Measurements from ENCODE around the gene DERL2. TPM values are rescaled to one million over a fixed set of nuclear protein-coding genes. Genes with fewer than 3 reads are reported as not detected.

Gene DERL2
- polyA plus RNA-seq (2012; ENCODE audit: missing spikeins) = 42.1 TPM

DNA sequence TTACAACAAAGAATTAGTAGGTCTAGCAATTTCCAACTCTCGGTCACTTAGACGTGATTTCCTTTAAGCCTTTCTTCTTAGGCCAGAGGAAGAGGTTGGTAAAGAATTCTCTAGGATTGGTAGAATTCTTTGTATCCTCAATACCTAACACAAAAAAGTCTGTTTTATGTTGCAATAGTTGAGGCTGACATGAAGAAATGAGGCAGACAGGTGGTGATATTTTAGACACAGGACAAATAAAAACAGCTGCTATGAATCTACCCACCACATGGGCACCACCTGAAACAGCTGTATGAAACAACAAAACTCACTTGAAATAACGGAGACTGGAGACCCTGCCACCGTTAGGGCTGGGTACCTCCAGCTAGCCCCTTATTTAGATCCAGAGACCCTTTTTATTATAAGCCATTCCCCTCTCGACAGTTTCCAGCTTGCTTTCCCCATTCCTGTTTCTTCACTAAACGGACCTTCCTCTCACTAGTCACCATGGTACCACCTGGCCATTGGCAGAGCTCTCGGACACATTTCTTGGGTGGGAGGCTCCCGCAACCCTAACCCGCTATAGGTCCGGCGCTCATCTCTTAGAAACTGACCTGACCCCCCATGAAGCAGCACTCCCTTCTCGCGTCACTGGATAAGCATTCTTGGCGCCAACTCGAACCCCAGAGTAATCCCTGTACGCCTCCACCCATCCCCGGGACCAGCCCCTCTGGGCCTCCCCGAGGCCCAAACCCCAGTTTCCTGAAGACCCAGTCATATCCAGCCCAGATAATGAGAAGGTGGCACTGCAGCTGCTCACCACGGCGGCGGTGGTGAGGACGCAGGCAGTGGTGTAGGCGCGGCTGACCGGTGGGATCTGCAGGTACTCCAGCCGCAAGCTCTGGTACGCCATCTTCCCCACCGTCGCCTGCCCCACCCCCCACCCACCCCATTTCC is at the start of gene DERL2:
TSS of gene DERL2 (minus strand) at position 909 of the 936 bp plus-strand sequence. CDS start at position 892, 17 bp downstream.
- FAIRE-seq (peak; percentile 21), DNase-seq (ENCODE audit: insufficient read length) (no peak)
- peak; percentile 68 for TF ChIP-seq POLR2A (IDR thresholded peaks at IDR 0.05; ENCODE audit: low read depth, low read length)
- TF ChIP-seq TAF1 (IDR thresholded peaks at IDR 0.05; ENCODE audit: borderline replicate concordance, low read depth, low read length) = peak; percentile 73
- TF ChIP-seq POLR2AphosphoS5 (IDR thresholded peaks at IDR 0.05; ENCODE audit: low read depth, low read length) = no peak; the same call in 1 of the 2 replicates

DNA sequence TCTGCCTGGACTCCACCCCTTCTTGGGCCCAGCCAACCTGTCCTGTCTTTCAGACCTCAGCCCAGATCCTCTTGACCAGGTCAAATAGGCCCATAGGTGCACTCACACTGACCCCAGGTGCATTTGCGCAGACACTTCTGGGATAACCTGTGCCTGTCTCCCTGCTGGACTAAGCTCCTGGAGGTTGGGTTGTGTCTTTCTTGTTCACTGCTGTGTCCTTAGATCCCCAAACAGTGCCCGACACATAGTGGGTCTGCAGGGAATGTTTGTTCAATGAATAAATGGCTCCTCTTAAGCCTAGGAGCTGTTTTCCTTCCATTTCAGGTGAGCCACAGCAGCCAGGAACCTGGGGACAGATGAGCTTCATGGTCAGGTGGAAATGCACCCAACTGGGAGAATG is 49.5 kb upstream of the DERL2 start:
- DNase-seq (ENCODE audit: insufficient read length) (no peak), FAIRE-seq (no peak)
- no peak for TF ChIP-seq TAF1 (IDR thresholded peaks at IDR 0.05; ENCODE audit: borderline replicate concordance, low read depth, low read length)

DNA sequence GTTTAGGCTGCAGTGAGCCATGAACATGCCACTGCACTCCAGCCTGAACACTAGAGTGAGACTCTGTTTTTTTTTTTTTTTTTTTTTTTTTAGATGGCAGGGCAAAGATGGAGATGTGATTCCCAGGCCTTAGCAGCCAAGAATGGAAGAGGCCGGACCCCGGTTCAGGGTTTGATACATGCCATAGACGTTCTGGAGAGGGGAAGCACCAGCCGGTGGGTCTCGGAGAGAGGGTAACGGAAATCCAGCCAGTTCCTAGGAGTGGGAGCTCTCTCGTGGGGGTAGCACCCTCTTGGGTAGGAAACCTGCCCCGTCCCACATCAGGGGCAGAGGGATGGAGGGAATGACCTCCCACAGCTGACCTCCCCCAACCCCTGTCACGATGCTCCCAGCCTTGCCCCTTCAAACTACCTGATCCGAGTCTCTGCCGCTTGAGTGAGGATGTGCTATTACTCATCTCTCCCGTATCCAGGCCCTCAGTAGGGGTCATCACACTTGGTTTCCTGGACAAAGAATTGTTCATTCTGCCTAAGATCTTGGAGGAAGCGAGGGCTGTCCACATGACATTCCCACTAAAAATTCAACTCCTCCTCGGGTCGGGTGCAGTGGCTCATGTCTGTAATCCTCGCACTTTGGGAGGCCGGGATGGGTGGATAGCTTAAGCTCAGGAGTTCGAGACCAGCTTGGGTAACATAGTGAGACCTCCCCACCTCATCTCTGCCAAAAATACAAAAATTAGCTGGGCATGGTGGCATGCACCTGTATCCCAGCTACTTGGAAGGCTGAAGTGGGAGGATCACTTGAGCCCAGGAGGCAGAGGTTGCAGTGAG is 47.7 kb upstream of the DERL2 start:
- FAIRE-seq (no peak), DNase-seq (ENCODE audit: insufficient read length) (no peak)
- TF ChIP-seq TAF1 (IDR thresholded peaks at IDR 0.05; ENCODE audit: borderline replicate concordance, low read depth, low read length) = no peak
- TF ChIP-seq POLR2AphosphoS5 (IDR thresholded peaks at IDR 0.05; ENCODE audit: low read depth, low read length) = no peak
- no peak for TF ChIP-seq POLR2A (IDR thresholded peaks at IDR 0.05; ENCODE audit: low read depth, low read length)

DNA sequence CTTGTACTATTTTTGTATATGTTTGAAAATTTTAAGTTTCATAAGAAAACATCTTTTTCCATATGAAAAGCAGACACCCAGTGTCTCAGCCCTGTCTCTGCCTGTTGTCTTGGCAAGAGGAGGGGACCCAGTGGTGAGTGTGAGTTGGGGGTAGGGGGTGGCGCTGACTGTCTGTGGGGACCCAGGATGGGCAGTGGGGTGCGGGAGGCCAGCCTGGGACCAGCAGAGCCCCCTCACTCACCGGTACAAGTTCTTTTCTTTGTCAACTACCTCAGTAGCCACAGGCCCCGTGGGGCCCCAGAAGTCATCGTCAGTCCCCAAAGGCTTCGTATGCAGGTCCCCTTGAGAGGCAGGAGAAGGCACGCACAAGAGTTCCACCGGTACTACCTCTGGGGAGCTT is 46.6 kb upstream of the DERL2 start:
- no peak for DNase-seq (ENCODE audit: insufficient read length)
- TF ChIP-seq TAF1 (IDR thresholded peaks at IDR 0.05; ENCODE audit: borderline replicate concordance, low read depth, low read length) = no peak
- no peak for TF ChIP-seq POLR2AphosphoS5 (IDR thresholded peaks at IDR 0.05; ENCODE audit: low read depth, low read length)
- TF ChIP-seq POLR2A (IDR thresholded peaks at IDR 0.05; ENCODE audit: low read depth, low read length) = no peak
- no peak for FAIRE-seq

DNA sequence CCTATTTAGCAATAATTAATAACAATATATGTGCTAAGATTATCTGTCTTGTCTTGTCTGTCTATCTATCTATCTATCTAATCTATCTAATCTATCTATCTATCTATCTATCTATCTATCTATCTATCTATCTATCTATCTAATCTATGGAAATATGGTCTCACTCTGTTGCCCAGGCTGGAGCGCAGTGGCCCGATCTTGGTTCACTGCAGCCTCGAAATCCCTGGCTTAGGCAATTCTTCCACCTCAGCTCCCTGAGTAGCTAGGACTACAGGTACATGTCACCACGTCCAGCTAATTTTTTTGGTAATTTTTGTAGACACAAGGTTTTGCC is 45.1 kb upstream of the DERL2 start:
- FAIRE-seq (no peak), DNase-seq (ENCODE audit: insufficient read length) (no peak)
- TF ChIP-seq POLR2AphosphoS5 (IDR thresholded peaks at IDR 0.05; ENCODE audit: low read depth, low read length) (no peak), TAF1 (IDR thresholded peaks at IDR 0.05; ENCODE audit: borderline replicate concordance, low read depth, low read length) (no peak), POLR2A (IDR thresholded peaks at IDR 0.05; ENCODE audit: low read depth, low read length) (no peak)

DNA sequence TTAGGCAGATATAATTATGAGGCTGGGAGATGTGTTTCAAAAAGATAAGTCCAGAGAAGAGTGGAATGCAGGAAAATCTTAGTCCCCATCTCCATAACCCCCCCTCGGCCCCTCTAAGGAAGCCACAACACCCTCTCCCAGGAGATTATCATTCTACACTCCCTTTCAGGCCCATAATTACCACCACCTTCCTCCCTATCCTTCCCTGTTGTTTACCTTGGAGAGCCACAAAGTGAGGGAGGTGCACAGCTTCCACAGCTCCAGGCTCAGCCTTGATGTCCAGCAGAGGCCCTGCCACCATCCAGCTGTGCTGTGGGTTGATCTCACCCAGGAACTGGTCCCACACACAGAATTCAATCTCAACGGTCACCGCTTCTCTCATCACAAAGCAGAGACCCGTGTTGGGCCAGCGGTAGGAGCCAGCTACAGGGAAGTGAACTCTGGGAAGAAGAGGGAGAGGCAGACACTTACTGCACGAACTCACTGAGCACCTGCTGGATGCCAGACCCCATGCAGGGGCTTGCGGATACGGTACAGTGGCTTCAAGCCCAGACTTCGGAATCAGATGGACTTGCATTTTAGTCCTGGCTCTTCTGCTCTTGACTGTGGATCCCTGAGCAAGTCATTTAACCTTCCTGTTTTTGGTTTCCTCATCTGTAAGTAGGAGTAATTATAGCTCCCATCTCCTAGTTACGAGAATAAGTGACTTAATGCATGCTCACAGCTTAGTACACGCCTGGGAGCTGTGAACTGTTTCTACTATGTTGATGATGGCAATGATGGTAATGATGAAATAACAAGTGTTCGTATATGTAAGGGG is 44.5 kb upstream of the DERL2 start:
- FAIRE-seq = no peak
- no peak for DNase-seq (ENCODE audit: insufficient read length)
- TF ChIP-seq TAF1 (IDR thresholded peaks at IDR 0.05; ENCODE audit: borderline replicate concordance, low read depth, low read length) (no peak), POLR2A (IDR thresholded peaks at IDR 0.05; ENCODE audit: low read depth, low read length) (no peak), POLR2AphosphoS5 (IDR thresholded peaks at IDR 0.05; ENCODE audit: low read depth, low read length) (no peak)

DNA sequence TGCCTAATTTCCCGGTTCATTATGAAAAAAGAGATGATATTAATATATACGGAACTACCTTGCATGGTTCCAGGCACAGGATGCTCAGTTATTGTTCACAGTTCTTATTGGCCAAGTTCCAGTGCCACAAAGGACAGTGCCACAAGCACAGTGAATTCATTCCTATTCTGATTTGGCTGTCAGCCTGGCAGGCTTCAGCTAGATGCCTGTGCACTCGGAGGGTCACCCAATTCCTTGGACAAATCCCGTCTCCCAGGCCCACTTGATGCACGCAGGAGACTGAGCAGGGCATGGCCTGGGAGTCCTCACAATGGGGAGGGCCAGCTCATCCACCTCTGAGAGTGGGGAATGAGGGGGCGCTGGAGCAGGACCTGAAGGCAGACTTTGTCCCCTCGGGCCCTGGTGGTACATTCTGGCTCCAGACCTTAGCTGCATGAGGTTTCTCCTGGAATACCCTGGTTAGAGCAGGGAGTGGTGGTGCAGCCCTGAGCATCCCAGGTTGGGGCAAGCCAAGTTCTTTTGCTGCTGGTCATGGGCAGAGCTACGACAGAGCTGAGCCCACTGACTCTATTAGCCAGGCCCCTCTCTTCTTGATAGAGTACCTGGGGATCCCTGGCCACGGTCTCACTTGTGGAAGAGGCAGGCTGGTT is 41.7 kb upstream of the DERL2 start:
- no peak for TF ChIP-seq POLR2AphosphoS5 (IDR thresholded peaks at IDR 0.05; ENCODE audit: low read depth, low read length)
- TF ChIP-seq POLR2A (IDR thresholded peaks at IDR 0.05; ENCODE audit: low read depth, low read length) = no peak
- no peak for TF ChIP-seq TAF1 (IDR thresholded peaks at IDR 0.05; ENCODE audit: borderline replicate concordance, low read depth, low read length)
- DNase-seq (ENCODE audit: insufficient read length) = no peak

DNA sequence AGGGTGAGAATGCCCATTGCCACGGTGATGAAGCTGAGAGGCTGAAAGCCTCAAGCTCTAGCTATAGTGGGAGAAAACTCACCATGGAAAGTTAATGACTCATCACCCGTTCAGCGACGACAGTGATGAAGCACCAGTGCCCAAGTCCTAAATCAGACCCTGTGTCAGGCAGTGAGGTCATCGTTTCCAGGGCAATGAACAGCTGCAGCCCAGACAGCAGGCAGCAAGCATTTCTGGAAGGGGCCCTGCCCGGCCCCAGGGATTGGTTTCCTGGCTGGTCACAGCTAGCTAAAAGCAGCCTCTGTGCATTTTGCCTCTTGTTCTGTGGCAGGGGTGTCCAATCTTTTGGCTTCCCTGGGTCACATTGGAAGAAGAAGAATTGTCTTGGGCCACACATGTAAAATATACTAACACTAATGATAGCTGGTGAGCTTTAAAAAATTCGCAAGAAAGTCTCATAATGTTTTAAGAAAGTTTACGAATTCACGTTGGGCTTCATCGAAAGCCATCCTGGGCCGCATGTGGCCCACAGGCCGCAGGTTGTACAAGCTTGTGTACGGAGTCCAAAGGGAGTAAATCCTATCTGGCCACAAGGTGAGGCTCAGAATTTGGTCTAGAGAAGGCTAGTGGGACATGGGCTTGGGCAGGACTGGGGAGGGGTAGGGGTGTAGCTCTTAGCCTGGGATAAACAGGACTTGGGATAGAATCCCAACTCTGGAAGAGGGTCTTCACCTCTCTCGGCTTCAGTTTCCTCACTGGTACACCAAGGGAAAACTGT is 41.0 kb upstream of the DERL2 start:
- no peak for FAIRE-seq
- DNase-seq (ENCODE audit: insufficient read length) = no peak
- TF ChIP-seq POLR2AphosphoS5 (IDR thresholded peaks at IDR 0.05; ENCODE audit: low read depth, low read length) = no peak
- TF ChIP-seq TAF1 (IDR thresholded peaks at IDR 0.05; ENCODE audit: borderline replicate concordance, low read depth, low read length) = no peak
- TF ChIP-seq POLR2A (IDR thresholded peaks at IDR 0.05; ENCODE audit: low read depth, low read length) = no peak

More for the DNA sequence above, 41.7 kb upstream of the DERL2 start:
- FAIRE-seq = no peak

DNA sequence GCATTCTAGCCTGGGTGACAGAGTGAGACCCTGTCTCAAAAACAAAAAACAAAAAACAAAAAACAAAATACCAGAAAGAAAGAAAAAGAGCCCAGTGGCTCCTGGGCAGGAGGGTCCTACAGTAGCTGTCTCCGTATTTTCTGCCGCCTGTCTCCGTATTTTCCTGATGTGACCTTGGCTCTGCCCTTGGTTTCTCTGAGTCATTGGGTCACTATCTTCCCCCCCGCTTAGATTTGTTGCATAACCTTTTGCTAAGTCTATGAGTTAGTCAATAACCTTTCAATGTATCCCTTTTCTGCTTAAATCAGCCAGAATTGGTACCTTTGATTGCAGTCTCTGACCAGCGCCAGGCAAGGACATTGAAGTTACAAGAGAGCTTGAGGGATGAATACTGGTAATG is 37.3 kb upstream of the DERL2 start:
- no peak for TF ChIP-seq POLR2A (IDR thresholded peaks at IDR 0.05; ENCODE audit: low read depth, low read length)
- FAIRE-seq = no peak
- no peak for DNase-seq (ENCODE audit: insufficient read length)

DNA sequence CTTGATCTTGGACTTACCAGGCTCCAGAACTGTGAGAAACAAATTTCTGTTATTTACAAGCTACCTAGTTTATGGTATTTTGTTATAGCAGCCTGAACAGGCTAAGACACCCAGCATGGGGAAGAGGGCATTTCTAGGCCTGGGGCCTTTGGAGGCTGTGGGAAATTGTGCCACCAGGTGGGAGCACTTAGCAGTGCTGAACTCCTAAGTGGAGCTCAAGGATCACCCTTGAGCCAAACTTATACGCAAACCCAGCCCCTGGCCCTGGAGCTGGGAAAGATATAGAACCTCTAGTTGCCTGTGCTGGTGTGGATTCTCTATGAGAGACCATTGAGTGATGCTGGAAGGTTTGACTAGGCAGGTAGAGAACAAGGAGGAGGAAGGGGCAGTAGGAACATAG is 36.5 kb upstream of the DERL2 start:
- TF ChIP-seq POLR2AphosphoS5 (IDR thresholded peaks at IDR 0.05; ENCODE audit: low read depth, low read length) (no peak), POLR2A (IDR thresholded peaks at IDR 0.05; ENCODE audit: low read depth, low read length) (no peak), TAF1 (IDR thresholded peaks at IDR 0.05; ENCODE audit: borderline replicate concordance, low read depth, low read length) (no peak)
- FAIRE-seq = no peak
- DNase-seq (ENCODE audit: insufficient read length) = no peak
